GM21723 (cell line): ENCODE data around the gene MAP4K1.

ENCODE experiments used
- ATAC-seq: cut with Tn5 transposase; IDR thresholded peaks from one replicate; pipeline ENCODE4 v1.9.1; 2021; ENCODE audit warnings: mild to moderate bottlenecking, moderate library complexity; ENCODE audit not compliant: unreplicated experiment

Gene MAP4K1

GRCh38 chr19:38617764-38618589 is at the start of gene MAP4K1:
TSS of gene MAP4K1 (minus strand) at chr19:38617953. CDS start at chr19:38617895, 58 bp downstream.
- peak; percentile 59 for ATAC-seq

- ATAC-seq, result no peak
Measured at GRCh38 chr19:38666663-38667511, 49.1 kb upstream of the MAP4K1 start.

GRCh38 chr19:38665950-38666662 is 48.4 kb upstream of the MAP4K1 start:
- ATAC-seq, result no peak

- no peak for ATAC-seq
Measured at GRCh38 chr19:38665219-38665931, 47.6 kb upstream of the MAP4K1 start.

DNA sequence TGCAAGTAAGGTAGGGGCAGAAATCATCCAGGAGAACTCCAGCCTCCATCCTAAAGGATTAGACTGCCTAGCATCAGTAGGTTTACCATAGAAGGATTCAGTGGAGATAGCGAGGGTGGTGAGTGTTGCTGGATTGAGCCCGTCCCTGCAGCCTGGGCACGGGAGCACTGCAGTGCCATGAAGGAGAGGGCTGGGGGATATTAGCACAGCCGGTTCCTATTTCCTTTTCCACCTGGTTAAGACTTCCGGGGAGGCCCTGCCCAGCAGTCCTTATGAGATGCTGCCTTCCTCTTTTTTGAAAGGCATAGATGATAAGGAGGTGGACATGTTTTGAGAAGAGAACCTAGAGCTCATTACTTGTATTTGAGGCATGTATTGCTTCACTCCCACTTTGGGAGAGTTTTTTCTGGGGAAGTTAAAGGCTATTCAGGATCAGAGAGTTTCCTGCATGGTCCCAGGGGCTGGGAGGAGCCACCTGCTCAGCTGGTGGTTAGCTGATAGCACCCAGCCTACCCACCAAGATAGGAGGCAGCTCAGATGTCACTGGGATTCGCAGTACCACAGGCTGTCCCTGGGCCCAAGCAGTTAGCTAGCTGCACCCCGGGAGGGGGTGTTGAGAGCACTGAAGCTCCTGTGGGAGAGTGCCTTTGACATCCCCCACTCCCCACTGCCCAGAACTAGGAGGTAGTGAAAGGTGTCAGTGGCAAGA is 46.9 kb upstream of the MAP4K1 start:
- no peak for ATAC-seq

DNA sequence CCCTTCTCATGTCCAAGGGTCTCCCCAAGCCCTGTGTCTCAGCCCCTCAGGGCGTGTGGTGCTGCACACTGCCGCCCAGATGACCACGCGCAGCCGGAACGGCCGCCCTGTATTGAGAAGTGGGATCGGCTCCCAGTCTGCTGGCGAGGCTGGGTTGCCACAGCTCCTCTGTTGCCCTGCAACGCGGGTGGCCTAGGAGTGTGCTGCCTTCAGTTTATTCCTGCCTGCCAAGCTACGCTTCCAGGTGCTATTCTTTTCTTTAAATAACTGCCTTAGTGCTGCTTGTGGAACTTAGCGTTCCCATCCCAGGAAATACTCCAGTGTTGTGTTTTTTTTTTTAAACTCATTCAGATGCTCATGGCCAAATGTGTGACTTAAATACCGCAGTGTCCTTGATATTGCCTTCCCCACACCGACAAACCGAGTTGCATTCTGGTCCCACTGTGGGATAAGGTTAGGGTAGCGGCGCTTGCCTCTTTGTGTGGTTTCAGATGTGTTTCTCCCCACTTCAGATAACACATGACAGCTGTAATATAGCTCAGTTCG is 46.3 kb upstream of the MAP4K1 start:
- no peak for ATAC-seq

- ATAC-seq, result no peak
Measured at GRCh38 chr19:38663156-38663651, 45.5 kb upstream of the MAP4K1 start.

GRCh38 chr19:38662537-38663155 is 44.9 kb upstream of the MAP4K1 start:
- ATAC-seq, result no peak

GRCh38 chr19:38661996-38662395 is 44.2 kb upstream of the MAP4K1 start:
- ATAC-seq, result no peak

- ATAC-seq, result no peak
Measured at GRCh38 chr19:38661136-38661535, 43.4 kb upstream of the MAP4K1 start.

- ATAC-seq, result no peak
Measured at GRCh38 chr19:38660724-38661123, 43.0 kb upstream of the MAP4K1 start.

DNA sequence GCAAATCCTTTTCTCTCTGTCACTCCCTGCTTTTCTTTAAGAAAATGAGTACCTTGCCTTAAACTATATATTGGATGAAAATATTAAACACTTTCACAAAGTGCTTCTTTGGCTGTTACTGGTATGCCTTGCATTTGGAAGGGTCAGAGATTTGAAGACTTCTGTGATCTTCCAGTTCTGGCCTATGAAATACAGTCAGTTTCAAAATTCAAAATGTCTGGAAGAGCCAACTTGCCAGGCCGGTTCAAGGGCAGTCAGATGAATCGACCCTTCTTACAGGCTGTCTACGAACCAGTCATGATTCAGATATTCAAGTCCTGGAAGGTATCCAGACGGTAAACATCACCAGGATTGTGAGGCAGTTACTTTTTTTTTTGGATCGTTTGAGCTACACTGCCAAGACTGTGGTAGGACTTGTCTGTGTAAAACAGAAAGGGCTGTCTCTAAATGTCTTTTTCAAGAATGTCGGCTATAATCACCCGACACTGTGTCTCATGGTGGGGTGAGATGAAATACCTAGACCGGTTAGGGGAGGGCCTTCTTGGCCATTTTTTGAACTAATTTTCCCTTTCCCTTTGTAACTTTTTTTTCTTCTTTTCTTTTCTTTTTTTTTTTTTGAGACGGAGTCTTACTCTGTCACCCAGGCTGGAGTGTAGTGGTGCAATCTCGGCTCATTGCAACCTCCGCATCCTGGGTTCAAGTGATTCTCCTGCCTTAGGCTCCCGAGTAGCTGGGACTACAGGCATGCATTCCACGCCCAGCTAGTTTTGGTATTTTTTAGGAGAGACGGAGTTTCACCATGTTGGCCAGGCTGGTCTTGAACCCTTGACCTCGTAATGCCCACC is 40.9 kb upstream of the MAP4K1 start:
- ATAC-seq, result no peak

DNA sequence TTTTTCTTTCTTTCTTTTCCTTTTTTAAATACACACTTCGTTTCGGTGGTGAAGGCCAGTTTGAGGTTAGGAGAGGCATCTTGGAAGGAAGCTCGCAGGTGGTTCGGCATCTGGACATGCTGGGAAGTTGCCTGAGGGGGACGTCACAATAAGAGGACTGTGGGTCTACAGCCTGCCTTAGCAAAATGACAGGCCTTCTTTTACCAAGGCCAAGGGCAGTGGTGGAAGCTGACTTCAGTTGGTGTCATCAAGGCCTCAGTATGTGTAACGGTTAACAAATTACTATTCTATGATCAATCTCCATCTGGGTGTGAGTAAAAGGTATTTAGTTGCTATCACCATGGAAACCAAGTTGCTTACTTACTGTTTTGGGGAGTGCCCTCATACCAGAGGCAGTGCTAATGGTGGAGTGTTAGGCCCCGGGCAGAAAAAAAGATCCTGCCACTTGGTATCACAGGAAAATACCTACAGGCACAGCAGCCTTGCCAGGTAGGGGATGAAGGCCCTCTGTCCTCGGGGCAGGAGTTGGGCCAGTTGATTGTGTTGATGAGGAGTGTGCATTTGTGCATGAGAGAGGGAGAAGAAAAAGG is 40.0 kb upstream of the MAP4K1 start:
- ATAC-seq, result no peak

DNA sequence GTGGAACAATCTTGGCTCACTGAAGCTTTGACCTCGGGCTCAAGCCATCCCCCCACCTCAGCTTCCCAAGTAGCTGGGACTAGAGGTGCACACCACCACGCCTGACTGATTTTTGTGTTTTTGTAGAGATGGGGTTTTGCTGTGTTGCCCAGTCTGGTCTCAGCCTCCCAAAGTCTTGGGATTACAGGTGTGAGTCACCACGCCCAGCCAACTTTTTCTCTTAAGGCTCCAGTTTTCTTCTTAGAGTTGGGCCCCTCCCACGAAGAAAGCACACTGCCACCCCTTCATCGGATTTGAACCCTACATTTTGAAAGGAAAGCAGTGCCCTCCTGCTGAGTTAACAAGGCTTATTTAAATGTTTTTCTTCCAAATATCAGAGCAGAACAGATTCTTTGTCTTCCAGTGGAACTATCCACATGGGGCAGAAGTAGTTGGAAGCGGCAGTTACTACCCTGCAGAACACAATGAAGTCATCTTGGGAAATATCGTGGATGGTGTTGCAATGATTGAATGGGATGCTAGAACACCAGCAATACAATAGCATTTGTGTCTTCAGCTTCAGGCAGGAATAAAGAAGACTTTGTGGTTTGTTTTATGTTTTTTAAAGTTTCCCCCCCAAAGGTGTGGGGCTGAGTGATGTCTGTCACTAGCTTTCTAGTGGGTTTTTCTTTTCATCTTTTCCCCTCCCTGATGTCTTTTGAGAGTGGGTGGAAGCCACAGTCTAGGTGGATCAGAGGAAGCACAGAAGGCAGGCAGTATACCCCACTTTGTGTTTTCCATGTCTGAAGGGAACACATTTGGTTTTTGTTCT is 38.6 kb upstream of the MAP4K1 start:
- no peak for ATAC-seq

DNA sequence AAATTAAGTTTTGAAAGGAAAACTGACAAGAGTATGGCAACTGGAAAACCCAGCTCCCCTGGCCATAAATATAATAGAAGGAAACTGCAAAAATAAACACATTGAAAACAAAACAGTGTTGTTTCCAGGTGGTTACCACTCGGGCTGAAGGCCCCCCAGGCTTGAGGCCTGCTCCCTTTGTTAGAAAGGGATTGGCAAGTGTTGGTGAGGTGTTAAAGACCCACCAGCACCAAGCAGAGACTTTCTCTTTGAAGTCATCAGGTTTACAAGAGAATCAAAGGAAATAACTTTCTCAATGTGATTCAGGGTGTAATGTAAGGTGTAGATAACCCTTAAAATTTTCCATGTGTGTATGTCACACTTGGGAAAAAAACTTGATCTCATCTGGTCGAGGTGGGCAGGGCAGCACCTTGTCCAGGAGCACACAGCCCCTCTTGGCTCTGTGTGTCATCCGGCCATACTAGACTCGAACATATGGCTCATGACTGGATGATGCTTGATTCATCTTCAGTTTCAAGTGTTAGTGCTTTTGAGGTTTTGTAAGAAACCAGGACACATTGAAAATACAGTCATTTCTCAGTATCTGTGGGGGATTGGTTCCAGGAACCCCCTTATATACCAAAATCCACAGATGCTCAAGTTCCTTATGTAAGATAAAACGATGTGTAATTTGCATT is 37.5 kb upstream of the MAP4K1 start:
- ATAC-seq, result no peak

- no peak for ATAC-seq
Measured at GRCh38 chr19:38654628-38655055, 36.9 kb upstream of the MAP4K1 start.
